Medulla oblongata (tissue), 1 donor: Measurements from ENCODE around the gene RLN2.
"Not testable (repeated sequence)": the region's sequence is repeated elsewhere in the genome, so short reads cannot be mapped to it uniquely, and the experiment has no call there.

Experiments used
- DNase-seq: peaks from one replicate; pipeline ENCODE4 v3.0.0-alpha.2; 2015; ENCODE audit errors: extremely low spot score

The RLN2 gene

GRCh38 chr9:5303840-5304795 lies at the start of gene RLN2:
Gene RLN2 (minus strand): TSS chr9:5304716. CDS start chr9:5304580, 136 bp downstream.
- not testable (repeated sequence) for DNase-seq

- DNase-seq = no peak
Measured at GRCh38 chr9:5354184-5354583, 49.7 kb upstream of the RLN2 start.

- DNase-seq = no peak
Measured at GRCh38 chr9:5352637-5353248, 48.2 kb upstream of the RLN2 start.

GRCh38 chr9:5338992-5339981 lies 34.8 kb upstream of the RLN2 start, which contains the start of gene RLN1:
Gene RLN1 (minus strand): TSS chr9:5339876. CDS start chr9:5339746, 130 bp downstream.
- DNase-seq = not testable (repeated sequence)

- no peak for DNase-seq
Measured at GRCh38 chr9:5336688-5337087, 32.2 kb upstream of the RLN2 start.

- DNase-seq = not testable (repeated sequence)
Measured at GRCh38 chr9:5331276-5331675, 26.8 kb upstream of the RLN2 start.

- no peak for DNase-seq
Measured at GRCh38 chr9:5326893-5327548, 22.5 kb upstream of the RLN2 start.

- no peak for DNase-seq
Measured at GRCh38 chr9:5326187-5326586, 21.7 kb upstream of the RLN2 start.

- not testable (repeated sequence) for DNase-seq
Measured at GRCh38 chr9:5321601-5322000, 17.1 kb upstream of the RLN2 start.

- DNase-seq = no peak
Measured at GRCh38 chr9:5321058-5321457, 16.5 kb upstream of the RLN2 start.

GRCh38 chr9:5316406-5316805 lies 11.9 kb upstream of the RLN2 start:
- DNase-seq = not testable (repeated sequence)

GRCh38 chr9:5315187-5315923 lies 10.8 kb upstream of the RLN2 start:
- no peak for DNase-seq

GRCh38 chr9:5310851-5311250 lies 6.3 kb upstream of the RLN2 start:
- DNase-seq = no peak

GRCh38 chr9:5305741-5306140 lies 1.2 kb upstream of the RLN2 start:
- no peak for DNase-seq

- DNase-seq = no peak
Measured at GRCh38 chr9:5301544-5301943, 3.0 kb downstream of the RLN2 start.

GRCh38 chr9:5292141-5292540 lies 12.4 kb downstream of the RLN2 start:
- DNase-seq = no peak

- no peak for DNase-seq
Measured at GRCh38 chr9:5288591-5288990, 15.9 kb downstream of the RLN2 start.

- no peak for DNase-seq
Measured at GRCh38 chr9:5286262-5286661, 18.3 kb downstream of the RLN2 start.

GRCh38 chr9:5278486-5278885 lies 26.0 kb downstream of the RLN2 start:
- no peak for DNase-seq

- DNase-seq = no peak
Measured at GRCh38 chr9:5274770-5275169, 29.7 kb downstream of the RLN2 start.
